ENCODE measurements around the gene PKHD1.

The PKHD1 gene

GRCh38 chr6:52086741-52087140, 672 bp downstream of the PKHD1 start:
- Mint-ChIP-seq H3K4me1 (no peaks in the 10 kb centered on the region), H3K27ac (no peak overlapping the region), H3K9me3 (no peaks in the 10 kb centered on the region), H3K27me3 (peaks cover 7% of the 10 kb centered on the region), H3K4me3 (no peak overlapping the region), H3K36me3 (no peaks in the 10 kb centered on the region)
- ATAC-seq (ENCODE audit: low read depth) (no peak), DNase-seq (ENCODE audit: low spot score in 2 of 2) (no peak)

DNA sequence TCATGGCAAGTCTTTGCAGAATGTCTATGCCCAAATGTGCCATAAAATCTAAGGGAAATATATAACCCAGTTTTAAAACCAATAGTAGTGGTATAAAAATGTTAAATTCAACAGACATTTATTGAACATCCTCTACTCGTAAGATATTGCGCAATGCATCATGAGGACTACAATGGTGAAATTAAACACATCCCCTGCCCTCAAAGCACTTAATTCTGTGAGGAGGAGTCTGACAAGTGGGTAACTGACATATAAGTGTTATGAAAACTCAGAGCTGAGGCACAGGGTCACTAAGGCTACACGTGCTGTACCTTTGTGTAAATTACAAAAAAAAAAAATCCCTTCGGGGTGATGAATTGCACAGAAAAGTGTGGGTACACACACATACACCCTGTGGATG, 6.2 kb downstream of the PKHD1 start:
- Mint-ChIP-seq H3K36me3 (no peaks in the 10 kb centered on the region), H3K4me1 (no peaks in the 10 kb centered on the region), H3K9me3 (no peaks in the 10 kb centered on the region), H3K27me3 (peaks cover 6% of the 10 kb centered on the region), H3K27ac (no peak overlapping the region), H3K4me3 (no peak overlapping the region)
- ATAC-seq (ENCODE audit: low read depth) (no peak), DNase-seq (ENCODE audit: low spot score in 2 of 2) (no peak)

DNA sequence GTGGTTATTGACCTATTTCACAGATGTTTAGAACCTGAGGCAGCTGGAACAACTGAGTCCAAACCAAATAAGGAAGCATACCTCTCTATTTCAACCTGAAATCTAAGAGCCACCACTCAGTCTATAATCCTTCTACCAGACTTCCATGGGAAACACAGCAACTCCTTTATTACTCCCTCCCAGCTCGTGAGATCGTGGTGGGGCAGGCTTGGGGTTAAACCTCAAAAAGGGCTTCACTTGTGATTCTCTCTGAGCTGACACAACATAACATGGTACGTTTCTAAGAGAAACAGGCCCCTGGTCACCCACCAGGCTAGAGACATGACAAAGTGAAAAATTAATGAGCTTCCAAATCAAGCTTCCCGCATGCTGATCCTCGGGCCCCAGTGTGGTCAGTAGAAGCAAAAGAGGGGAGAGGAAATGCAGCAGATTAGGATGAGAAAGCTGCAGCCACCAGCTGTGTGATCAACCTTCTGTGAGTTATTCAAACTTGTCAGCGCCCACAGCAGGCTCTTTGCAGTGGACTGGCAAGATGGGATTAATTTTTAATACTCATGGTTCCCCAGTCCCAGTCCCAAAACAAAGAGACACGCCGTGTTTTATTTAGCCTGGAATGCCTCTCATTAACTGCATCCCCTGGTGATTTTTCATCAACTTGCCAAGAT, 9.3 kb downstream of the PKHD1 start:
- no peaks in the 10 kb centered on the region for H3K36me3 Mint-ChIP-seq

DNA sequence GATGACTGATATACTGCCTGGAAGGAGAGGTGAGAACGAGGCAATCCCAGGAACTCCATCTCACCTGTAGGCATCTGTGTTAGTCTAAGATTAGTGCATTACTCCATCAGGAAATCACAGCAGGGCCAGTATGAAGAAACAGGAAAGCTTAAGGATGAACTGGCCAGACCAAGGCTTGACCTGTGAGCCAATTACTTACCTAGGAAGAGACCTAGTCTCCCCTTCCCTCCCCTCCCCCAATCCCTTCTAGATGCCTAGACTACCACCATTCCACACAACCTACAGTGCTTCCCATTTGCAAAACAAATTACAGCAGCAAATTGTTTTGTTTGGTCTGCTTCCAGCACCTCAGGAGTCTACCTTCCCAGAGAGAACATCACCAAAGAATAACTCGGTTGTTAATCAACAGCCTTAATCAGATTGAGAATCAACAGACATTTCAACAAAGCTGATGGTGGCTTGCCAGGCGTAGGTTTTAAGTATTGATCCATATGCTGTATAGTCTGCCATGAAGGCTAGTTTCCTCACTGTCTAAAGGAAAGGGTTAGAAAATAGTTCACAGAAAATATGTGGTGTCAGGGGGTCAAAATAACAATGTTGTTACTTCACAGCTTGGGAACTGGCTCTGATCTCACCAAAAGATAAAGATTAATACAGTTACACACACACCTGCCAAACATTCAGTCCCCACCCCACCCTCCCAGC, 10.1 kb downstream of the PKHD1 start:
- DNase-seq (ENCODE audit: low spot score in 2 of 2), result no peak
- H3K4me3 Mint-ChIP-seq, result no peak overlapping the region
- H3K27ac Mint-ChIP-seq, result no peak overlapping the region
- H3K27me3 Mint-ChIP-seq, result peaks cover 7% of the 10 kb centered on the region
- H3K36me3 Mint-ChIP-seq, result no peaks in the 10 kb centered on the region
- ATAC-seq (ENCODE audit: low read depth), result no peak
- H3K4me1 Mint-ChIP-seq, result no peaks in the 10 kb centered on the region
- no peaks in the 10 kb centered on the region for H3K9me3 Mint-ChIP-seq

More for the DNA sequence above, 9.3 kb downstream of the PKHD1 start:
- no peak for DNase-seq (ENCODE audit: low spot score in 2 of 2)
- Mint-ChIP-seq H3K27me3 (peaks cover 5% of the 10 kb centered on the region), H3K27ac (no peak overlapping the region), H3K9me3 (no peaks in the 10 kb centered on the region), H3K4me1 (no peaks in the 10 kb centered on the region), H3K4me3 (no peak overlapping the region)
- no peak for ATAC-seq (ENCODE audit: low read depth)

- H3K36me3 Mint-ChIP-seq, result no peaks in the 10 kb centered on the region
- H3K9me3 Mint-ChIP-seq, result no peaks in the 10 kb centered on the region
- no peaks in the 10 kb centered on the region for H3K4me1 Mint-ChIP-seq
- no peak overlapping the region for H3K27ac Mint-ChIP-seq
- no peak for ATAC-seq (ENCODE audit: low read depth)
- DNase-seq (ENCODE audit: low spot score in 2 of 2), result no peak
- H3K27me3 Mint-ChIP-seq, result peaks cover 9% of the 10 kb centered on the region
- no peak overlapping the region for H3K4me3 Mint-ChIP-seq
Measured at GRCh38 chr6:52076791-52077179, 10.6 kb downstream of the PKHD1 start.

- DNase-seq (ENCODE audit: low spot score in 2 of 2) (no peak), ATAC-seq (ENCODE audit: low read depth) (no peak)
- Mint-ChIP-seq H3K36me3 (no peaks in the 10 kb centered on the region), H3K9me3 (no peaks in the 10 kb centered on the region), H3K4me1 (no peaks in the 10 kb centered on the region), H3K27me3 (peaks cover 9% of the 10 kb centered on the region), H3K27ac (no peak overlapping the region), H3K4me3 (no peak overlapping the region)
Measured at GRCh38 chr6:52074716-52075115, 12.7 kb downstream of the PKHD1 start.

DNA sequence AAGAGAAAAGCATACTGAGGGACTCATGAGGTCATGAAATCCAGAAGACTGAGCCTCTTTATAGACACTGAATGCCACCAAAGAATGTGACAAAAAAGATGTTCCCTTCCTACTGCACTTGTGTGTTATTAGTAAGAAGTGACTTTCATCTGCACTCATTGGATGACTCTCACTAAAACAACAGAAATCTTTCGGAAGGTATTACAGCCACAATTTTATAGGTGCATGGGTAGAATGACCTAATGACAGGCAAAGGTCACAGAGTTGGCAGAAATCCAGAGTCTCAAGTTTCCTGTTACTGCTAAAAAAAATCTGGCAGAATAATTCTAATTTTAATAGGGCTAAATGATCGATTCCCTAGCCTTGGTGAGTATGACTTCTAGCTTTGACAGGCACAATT, 13.3 kb downstream of the PKHD1 start:
- Mint-ChIP-seq H3K9me3 (no peaks in the 10 kb centered on the region), H3K4me1 (no peaks in the 10 kb centered on the region), H3K27me3 (peaks cover 9% of the 10 kb centered on the region), H3K27ac (no peak overlapping the region), H3K36me3 (no peaks in the 10 kb centered on the region), H3K4me3 (no peak overlapping the region)
- ATAC-seq (ENCODE audit: low read depth) (no peak), DNase-seq (ENCODE audit: low spot score in 2 of 2) (no peak)

DNA sequence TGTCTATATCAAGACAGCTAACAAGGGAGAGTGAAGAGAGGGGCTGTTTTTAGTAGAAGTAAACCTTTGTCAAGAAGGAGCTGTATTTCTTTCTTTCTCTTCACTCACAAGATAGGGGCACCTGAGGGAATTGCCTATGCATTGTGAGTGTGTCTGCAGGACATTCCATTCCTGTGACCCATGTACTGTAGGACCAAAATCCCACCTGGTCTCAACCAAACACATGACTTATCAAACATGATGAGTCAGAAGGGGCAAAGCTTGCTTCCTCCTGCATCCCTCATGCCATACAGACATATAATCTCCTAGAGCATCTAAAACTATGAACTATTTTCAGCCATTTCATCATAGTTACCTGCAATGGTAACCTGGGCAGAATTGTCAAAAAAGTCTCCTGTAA, 21.8 kb downstream of the PKHD1 start:
- no peak overlapping the region for H3K4me3 Mint-ChIP-seq
- DNase-seq (ENCODE audit: low spot score in 2 of 2) (no peak), ATAC-seq (ENCODE audit: low read depth) (no peak)
- H3K36me3 Mint-ChIP-seq, result no peaks in the 10 kb centered on the region
- no peaks in the 10 kb centered on the region for H3K27me3 Mint-ChIP-seq
- no peak overlapping the region for H3K27ac Mint-ChIP-seq
- no peaks in the 10 kb centered on the region for H3K9me3 Mint-ChIP-seq
- peaks cover 5% of the 10 kb centered on the region for H3K4me1 Mint-ChIP-seq

- peaks cover 5% of the 10 kb centered on the region for H3K4me1 Mint-ChIP-seq
- no peak overlapping the region for H3K27ac Mint-ChIP-seq
- ATAC-seq (ENCODE audit: low read depth) (peak; percentile 96), DNase-seq (ENCODE audit: low spot score in 2 of 2) (peak; percentile 18 to 25)
- H3K4me3 Mint-ChIP-seq, result peak overlapping the region; percentile 76
- H3K9me3 Mint-ChIP-seq, result no peaks in the 10 kb centered on the region
- H3K36me3 Mint-ChIP-seq, result no peaks in the 10 kb centered on the region
- H3K27me3 Mint-ChIP-seq, result no peaks in the 10 kb centered on the region
Measured at GRCh38 chr6:52063584-52064344, 23.6 kb downstream of the PKHD1 start.

DNA sequence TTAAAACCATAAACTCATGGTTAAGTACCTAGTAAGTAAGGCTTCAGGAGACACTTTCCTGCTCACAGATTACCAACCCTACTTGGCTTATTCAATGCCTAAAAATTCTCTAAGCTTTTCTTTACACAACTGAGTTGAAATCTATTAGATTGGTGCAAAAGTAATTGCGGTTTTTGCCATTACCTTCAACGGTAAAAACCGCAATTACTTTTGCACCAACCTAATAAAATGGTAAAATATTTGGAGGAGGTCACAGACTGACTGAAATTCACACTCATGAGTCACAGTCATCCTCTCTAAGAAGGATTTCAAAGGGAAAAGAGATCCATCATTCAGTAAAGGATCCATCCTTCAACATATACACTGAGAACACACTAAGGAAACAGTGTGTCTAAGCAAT, 25.9 kb downstream of the PKHD1 start:
- ATAC-seq (ENCODE audit: low read depth) (no peak), DNase-seq (ENCODE audit: low spot score in 2 of 2) (no peak)
- H3K36me3 Mint-ChIP-seq, result no peaks in the 10 kb centered on the region

DNA sequence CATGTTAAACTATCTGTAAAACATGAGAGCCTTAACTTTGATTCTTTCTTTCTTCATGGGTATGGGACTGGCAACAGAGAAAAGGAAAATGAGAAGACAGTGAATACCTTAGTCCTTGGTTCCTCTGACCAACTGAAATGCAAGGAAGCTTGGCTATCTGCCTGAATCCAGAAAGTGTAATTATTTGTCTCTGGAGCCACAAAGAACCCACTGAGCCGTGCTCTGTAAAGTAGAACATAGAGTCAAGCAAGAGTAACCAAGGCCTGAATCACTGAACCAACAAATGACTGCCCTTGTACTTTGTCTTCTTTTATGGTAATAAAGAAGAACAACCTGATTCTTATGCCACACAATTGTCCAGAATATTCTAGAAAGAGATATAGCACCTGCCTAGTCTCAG, 27.6 kb downstream of the PKHD1 start:
- H3K9me3 Mint-ChIP-seq, result no peaks in the 10 kb centered on the region
- H3K4me3 Mint-ChIP-seq, result no peak overlapping the region
- no peak for ATAC-seq (ENCODE audit: low read depth)
- peaks cover 5% of the 10 kb centered on the region for H3K4me1 Mint-ChIP-seq
- no peak overlapping the region for H3K27ac Mint-ChIP-seq
- H3K27me3 Mint-ChIP-seq, result peaks cover 3% of the 10 kb centered on the region
- no peak for DNase-seq (ENCODE audit: low spot score in 2 of 2)
- no peaks in the 10 kb centered on the region for H3K36me3 Mint-ChIP-seq

More for the DNA sequence above, 25.9 kb downstream of the PKHD1 start:
- H3K27ac Mint-ChIP-seq, result no peak overlapping the region
- peaks cover 5% of the 10 kb centered on the region for H3K4me1 Mint-ChIP-seq
- no peaks in the 10 kb centered on the region for H3K9me3 Mint-ChIP-seq
- H3K4me3 Mint-ChIP-seq, result no peak overlapping the region
- no peaks in the 10 kb centered on the region for H3K27me3 Mint-ChIP-seq

DNA sequence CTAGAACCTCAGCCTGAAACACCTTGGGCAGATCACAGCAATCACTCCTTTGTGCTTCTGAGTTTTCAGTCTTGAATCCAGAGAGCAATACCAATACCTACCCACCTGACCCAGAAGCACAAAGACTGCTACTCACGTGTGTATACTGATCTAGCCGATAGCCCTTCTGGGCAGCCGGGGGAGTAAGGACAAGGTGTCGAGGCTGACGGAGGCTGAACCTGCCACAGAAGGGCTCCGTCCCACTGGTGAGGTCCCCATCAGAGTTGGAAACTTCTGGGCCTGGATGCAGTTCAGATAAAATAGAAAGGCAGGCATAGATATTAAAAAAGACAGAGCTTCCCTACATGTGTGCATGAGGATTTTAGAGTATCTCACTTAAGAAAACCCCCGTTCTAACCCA, 32.0 kb downstream of the PKHD1 start:
- H3K4me3 Mint-ChIP-seq, result no peak overlapping the region
- no peak for ATAC-seq (ENCODE audit: low read depth)
- H3K27me3 Mint-ChIP-seq, result peaks cover 4% of the 10 kb centered on the region

DNA sequence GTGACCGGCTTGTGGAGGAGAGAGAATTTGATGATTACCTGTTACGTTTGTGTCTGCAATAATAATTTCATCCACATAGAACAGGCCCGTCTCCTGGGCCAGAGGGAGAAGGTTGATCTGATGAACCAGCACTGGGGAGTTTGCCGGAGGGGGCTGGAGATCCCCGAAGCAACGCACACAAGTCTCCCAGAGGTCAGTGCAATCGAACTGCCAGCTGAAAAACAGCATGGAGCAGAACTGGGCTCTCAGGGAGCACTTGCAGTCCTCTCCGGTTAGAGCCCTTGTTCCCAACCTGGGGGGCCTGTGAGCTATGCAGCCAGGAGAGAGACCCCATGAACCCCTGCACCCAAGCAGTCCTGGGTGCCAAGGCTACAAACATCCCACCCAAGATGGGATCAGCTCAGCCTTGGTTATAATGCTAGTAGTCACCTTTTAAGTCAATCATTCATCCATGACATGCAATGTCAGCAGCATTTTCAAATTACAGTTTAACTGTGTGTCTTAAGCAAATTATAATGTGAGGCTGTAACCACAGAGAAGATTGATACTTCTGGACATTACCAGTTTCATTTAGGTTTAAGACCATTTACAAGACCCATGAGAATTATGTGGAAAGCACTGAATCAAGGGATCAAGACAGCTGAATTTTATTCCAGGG, 34.2 kb downstream of the PKHD1 start:
- Mint-ChIP-seq H3K27ac (no peak overlapping the region), H3K36me3 (no peaks in the 10 kb centered on the region), H3K9me3 (no peaks in the 10 kb centered on the region), H3K27me3 (peaks cover 5% of the 10 kb centered on the region), H3K4me1 (no peaks in the 10 kb centered on the region), H3K4me3 (no peak overlapping the region)
- DNase-seq (ENCODE audit: low spot score in 2 of 2), result no peak
- ATAC-seq (ENCODE audit: low read depth), result no peak

More for the DNA sequence above, 32.0 kb downstream of the PKHD1 start:
- Mint-ChIP-seq H3K9me3 (no peaks in the 10 kb centered on the region), H3K36me3 (no peaks in the 10 kb centered on the region), H3K4me1 (no peaks in the 10 kb centered on the region), H3K27ac (no peak overlapping the region)
- no peak for DNase-seq (ENCODE audit: low spot score in 2 of 2)

- no peak for ATAC-seq (ENCODE audit: low read depth)
- no peaks in the 10 kb centered on the region for H3K9me3 Mint-ChIP-seq
- DNase-seq (ENCODE audit: low spot score in 2 of 2), result no peak
- no peak overlapping the region for H3K27ac Mint-ChIP-seq
- no peak overlapping the region for H3K4me3 Mint-ChIP-seq
- peaks cover 3% of the 10 kb centered on the region for H3K27me3 Mint-ChIP-seq
- no peaks in the 10 kb centered on the region for H3K4me1 Mint-ChIP-seq
- H3K36me3 Mint-ChIP-seq, result no peaks in the 10 kb centered on the region
Measured at GRCh38 chr6:52050051-52050405, 37.4 kb downstream of the PKHD1 start.

Data from memory B cell (primary cell).